Measurements from ENCODE around the gene COL26A1.
"Not testable (repeated sequence)": the region's sequence is repeated elsewhere in the genome, so short reads cannot be mapped to it uniquely, and the experiment has no call there.

COL26A1 gene

DNA sequence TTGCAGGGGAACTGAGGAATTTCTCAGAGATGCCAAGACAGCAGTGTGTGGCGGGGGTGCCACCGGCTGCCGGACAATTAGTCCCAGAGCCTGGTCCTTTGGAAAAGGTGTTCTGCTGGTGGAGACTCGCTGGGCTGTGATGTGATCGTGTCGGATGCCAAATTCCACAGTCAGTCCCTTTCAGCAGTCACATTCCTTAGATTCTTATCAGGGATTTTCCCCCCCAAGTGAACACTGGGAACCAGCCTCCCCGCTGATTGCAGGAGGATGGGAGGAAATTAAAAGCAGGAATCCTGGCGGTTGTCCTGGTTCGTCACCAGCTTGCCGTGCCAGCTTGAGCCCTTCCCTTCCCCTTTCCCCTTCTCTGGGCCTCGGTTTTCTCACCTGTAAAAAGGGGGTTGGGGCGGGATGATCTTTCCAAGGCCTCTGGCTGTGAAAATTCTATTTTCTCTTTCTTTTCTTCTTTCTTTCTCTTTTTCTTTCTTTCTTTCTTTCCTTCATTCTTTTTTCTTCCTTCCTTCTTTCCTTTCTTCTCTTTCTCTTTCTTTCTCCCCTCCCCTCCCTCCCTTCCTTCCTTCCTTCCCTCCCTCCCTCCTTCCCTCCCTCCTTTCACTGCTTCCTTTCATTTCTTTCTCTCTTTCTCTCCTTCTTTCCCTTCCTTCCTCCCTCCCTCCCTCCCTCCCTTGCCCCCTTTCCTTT is 39.6 kb downstream of the COL26A1 start:
- no peak for DNase-seq (ENCODE audit: low spot score)

- no peak for DNase-seq (ENCODE audit: low spot score)
Observed at GRCh38 chr7:101402835-101403234, 40.2 kb downstream of the COL26A1 start.

DNA sequence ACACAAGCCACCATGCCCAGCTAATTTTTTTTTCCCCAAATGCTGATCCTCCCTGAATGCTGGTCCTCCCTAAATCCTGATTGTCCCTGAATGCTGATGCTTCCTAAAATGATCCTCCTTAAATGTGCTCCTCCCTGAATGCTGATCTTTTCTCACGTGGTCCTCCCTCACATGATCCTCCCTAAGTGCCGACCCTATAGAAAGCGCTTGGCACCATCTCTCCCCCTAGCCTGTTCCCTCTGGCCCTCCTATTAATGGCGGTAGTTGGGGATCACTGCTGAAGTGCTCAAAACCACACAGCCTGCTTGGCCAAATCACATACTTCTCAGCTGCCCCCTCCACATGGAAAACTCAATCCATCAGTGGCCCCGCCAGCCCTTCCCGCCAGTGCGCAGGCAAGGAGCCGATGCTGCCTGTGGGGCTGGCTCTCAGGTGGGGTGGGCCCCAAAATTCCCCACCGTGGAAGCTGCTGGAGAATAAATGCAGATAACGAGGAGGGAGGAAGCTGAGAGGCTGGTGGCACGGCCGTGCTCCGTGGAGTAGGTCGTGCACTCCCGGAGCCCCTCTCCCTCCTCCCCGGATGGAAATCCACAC is 42.9 kb downstream of the COL26A1 start:
- no peak for DNase-seq (ENCODE audit: low spot score)

GRCh38 chr7:101410743-101411507 is 48.2 kb downstream of the COL26A1 start:
- peak; percentile 57 for DNase-seq (ENCODE audit: low spot score)

GRCh38 chr7:101411508-101411874 is 48.8 kb downstream of the COL26A1 start:
- no peak for DNase-seq (ENCODE audit: low spot score)

GRCh38 chr7:101412976-101413375 is 50.3 kb downstream of the COL26A1 start:
- no peak for DNase-seq (ENCODE audit: low spot score)

DNA sequence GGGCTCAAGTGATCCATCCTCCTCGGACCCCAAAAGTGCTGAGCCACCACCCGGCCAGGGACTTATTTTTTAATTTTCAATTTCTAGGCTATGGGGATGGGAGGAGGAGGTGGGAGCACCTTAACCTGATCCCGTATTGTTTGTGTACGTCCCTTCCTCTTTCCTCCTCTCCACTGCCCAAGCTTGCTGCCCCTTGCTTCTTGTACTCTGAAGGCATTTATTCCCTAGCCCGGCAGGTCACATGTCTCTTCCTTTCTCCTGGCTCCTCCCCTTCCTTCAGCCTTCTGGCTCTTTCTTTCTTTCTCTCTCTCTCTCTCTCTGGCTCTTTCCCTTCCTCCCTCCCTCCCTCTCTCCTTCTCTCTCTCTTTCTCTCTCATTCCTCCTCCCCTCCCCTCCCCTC is 56.0 kb downstream of the COL26A1 start:
- DNase-seq (ENCODE audit: low spot score), result no peak

DNA sequence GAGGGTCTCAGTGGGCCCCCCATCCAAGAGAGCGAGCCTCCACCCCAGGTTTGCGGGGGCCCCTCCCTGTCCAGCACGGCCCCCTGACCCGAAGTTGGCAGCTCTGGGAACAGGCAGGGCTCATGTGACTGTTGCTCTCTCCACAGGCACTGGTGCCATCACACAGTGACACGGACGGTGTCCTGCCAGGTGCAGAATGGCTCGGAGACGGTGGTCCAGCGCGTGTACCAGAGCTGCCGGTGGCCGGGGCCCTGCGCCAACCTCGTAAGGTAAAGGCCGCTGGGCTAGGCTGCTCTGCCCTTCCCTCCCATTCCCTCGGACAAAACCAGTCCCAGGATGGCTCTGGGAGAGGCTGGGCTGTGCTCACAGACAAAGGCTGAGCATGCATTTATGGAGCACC is 57.2 kb downstream of the COL26A1 start:
- no peak for DNase-seq (ENCODE audit: low spot score)

GRCh38 chr7:101420436-101420835 is 57.8 kb downstream of the COL26A1 start:
- DNase-seq (ENCODE audit: low spot score), result peak; percentile 63

DNA sequence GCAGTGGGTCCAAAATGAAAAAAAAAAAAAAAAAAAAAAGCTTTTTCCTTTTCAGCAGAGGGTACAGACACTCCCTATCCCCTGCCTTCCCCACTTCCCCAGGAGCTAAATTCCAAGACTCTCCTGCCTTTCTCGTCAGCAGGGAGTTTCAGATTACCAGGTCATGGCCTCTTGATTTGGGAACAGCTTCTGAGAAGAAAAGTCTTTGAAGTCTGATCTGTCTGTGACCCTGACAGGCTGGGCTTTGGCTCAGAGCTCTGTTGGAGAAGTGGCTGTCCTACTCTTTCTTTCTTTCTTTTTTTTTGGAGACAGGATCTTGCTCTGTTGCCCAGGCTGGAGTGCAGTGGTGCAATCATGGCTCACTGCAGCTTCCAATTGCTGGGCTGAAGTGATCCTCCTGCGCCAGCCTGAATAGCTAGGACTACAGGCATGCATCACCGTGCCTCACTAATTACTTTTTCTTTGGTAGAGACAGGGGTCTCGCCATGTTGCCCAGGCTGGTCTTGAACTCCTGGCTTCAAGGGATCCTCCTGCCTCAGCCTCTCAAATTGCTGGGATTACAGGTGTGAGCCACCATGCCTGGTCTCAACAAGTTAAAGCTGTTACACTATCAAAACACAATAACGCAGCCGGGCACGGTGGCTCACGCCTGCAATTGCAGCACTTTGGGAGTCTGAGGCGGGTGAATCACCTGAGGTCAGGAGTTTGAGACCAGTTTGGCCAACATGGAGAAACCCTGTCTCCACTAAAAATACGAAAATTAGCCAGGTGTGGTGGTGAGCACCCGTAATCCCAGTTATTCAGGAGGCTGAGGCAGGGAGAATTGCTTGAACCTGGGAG is 59.9 kb downstream of the COL26A1 start:
- DNase-seq (ENCODE audit: low spot score), result no peak

DNA sequence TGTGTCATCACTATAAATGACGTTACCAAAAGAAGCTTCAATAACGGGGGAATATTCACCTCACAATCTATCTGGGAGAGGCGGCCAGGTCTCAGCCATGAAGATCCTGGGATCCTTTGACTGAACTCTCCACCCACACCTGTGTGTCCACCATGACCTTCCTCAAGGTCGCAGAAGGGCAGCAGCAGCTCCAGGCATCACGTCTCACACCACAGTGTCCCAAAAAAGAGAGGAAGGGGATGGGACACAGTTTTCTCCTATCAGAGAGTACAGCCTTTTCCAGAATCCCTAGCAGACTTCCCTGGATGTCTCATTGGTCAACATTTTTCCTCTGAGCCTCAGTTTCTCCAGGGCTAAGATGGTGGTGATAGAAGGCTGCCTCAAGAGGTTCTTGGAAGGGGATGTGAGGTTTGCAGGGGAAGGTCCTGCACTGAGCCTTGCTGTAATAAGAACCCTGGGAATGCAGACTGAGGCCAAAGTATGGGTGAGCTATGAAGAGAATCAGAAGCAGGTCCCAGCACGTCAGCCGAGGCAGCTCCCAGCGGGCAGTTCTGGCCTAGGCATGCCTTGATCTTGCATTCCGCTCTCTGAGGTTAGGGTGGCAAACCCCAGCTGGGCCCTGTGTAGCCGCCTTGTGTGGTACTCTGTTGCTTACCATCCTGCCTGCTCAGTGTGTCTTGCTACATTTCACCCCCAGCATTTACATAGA is 63.8 kb downstream of the COL26A1 start:
- DNase-seq (ENCODE audit: low spot score), result no peak

DNA sequence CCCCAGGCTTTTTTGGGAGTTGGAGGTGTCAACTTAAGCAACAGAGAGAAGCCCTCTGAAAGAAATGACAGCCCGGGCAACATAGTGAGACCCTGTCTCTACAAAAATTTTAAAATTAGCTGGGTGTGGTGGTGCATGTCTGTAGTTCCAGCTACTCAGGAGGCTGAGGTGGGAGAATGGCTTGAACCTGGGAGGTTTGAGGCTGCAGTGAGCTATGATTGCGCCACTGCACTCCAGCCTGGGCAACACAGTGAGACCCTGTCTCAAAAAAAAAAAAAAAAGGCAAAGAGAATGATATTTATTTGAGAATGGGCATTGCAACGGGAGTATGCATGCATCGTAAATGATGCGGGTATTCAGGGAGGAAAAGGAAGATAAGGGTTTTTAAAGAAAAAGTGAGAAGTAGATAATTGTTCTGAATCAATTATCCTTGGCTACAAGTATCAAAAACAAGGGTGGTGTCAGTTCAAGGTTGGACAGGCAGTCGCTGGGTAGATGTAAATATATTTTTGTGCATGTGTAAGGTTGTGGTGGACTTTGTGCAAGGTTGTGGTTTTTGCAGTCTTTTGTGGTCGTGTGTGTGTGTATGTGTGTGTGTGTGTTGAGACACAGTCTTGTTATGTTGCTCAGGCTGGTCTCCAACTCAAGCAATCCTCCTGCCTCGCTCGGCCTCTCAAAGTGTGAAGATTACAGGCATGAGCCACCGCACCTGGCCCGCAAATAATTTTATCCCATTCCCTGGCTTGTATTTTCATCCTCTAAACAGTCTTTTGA is 65.6 kb downstream of the COL26A1 start:
- DNase-seq (ENCODE audit: low spot score), result no peak

DNA sequence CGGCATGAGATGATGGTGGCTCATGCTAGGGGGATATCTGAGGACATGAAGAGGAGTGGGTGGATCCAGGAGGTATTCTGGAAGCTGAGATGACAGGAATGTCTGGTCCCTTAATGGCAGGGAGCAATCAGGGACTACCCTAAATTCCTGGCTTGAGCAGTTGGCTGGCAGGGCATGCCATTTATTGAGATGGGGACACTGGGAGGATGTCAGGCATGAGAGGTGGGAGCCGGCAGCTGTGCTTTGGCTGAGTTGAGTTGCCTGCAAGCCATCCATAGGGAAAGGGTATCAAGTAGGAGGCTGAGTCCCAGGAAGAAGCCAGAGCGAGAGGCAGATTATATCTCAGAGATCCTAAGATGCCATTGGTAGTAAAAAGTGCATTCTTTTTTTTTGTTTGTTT is 69.6 kb downstream of the COL26A1 start:
- no peak for DNase-seq (ENCODE audit: low spot score)

- DNase-seq (ENCODE audit: low spot score), result no peak
Observed at GRCh38 chr7:101433688-101434087, 71.0 kb downstream of the COL26A1 start.

- not testable (repeated sequence) for DNase-seq (ENCODE audit: low spot score)
Observed at GRCh38 chr7:101434155-101434554, 71.5 kb downstream of the COL26A1 start.

DNA sequence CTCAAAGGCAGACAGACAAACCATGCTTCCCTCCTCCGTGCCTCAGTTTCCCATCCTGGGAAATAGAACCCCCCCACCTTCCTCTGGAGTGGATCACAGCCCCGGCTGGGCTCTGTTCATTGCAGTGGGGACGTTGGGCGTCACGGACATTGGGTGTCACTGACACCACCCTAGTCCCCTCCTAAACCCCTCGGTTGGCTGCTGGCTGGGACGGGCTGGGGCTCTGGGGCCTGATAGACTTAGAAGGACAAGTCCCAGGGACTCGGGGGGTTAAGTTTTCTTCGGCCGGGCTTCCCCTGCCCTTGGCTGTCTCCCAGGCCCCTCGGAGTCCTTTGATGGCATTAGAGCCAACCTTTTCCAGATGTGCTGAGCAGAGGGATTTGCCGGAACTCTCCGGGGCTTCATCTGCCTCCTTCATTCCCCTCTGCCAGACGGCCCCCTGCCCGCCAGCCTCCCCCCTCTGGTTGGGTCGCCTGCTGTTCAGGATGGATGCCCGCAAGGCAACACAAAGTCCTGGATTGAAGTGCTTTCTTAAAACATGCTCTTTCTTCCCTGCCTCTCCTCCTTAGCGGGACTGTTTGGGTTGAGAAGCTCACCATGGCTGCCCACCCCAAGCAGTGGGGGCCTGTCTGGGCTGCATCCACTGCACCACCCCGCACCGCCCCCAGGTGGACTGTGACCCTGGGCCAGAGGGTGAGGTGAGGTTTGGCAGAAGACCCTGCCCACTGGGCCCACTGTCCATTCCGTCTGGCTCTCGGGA is 73.0 kb downstream of the COL26A1 start:
- DNase-seq (ENCODE audit: low spot score), result no peak

DNA sequence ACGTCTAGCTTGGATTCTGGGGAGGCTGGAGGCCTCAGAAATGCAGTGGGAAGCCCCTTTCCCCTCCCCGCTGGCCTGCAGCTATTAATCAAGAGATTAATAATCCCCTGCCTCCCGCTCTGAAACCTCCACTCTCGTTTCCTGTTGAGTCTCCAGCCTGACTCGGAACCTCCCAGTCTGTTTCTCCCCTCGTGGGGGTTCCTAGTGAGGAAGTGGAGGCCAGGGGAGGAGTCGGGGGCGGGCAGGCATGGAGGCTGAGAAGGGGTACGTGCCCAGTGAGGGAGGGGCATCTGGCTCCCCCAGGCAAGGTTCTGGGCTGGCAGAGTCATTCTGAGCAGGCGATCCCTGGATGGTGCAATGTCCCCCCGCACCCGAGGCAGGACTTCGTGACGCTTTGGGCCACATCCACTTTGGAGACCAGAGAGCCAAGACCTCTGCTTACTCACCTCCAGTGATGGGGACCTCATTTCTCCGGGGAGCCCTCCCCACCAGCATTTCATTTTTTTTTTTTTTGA is 73.6 kb downstream of the COL26A1 start:
- DNase-seq (ENCODE audit: low spot score), result no peak

- peak; percentile 42 for DNase-seq (ENCODE audit: low spot score)
Observed at GRCh38 chr7:101436857-101437576, 74.3 kb downstream of the COL26A1 start.

GRCh38 chr7:101441890-101442289 is 79.2 kb downstream of the COL26A1 start:
- no peak for DNase-seq (ENCODE audit: low spot score)

Data from NAMALWA (cell line).